Right lobe of liver (tissue), 4 donors: ENCODE data around the gene LIN7C.

ENCODE experiments used
- POLR2A ChIP-seq: fragments of 450-650 bp; IDR thresholded peaks from one replicate; pipeline ENCODE4 v1.6.1; 2017; ENCODE audit warnings: antibody characterized with exemption, mild to moderate bottlenecking
- TF ChIP-seq, protein P1 (sequence below), 4 donors: fragments of 200-600 bp in 3 of 4; fragments of 450-650 bp in 1 of 4; IDR thresholded peaks; one replicate each; pipeline versions ENCODE4 v1.5.1 to v1.8.0; 2016 to 2022; ENCODE audit warnings: antibody characterized with exemption in 4 of 4, mild to moderate bottlenecking in 2 of 4
- donor health status: DM: no; HTN: no; CAD: no.
- donor health status: DM: no; HTN: no; CAD: no.
- donor health status: DM: no; HTN: yes; CAD: no.

- TF ChIP-seq, protein P1, sequence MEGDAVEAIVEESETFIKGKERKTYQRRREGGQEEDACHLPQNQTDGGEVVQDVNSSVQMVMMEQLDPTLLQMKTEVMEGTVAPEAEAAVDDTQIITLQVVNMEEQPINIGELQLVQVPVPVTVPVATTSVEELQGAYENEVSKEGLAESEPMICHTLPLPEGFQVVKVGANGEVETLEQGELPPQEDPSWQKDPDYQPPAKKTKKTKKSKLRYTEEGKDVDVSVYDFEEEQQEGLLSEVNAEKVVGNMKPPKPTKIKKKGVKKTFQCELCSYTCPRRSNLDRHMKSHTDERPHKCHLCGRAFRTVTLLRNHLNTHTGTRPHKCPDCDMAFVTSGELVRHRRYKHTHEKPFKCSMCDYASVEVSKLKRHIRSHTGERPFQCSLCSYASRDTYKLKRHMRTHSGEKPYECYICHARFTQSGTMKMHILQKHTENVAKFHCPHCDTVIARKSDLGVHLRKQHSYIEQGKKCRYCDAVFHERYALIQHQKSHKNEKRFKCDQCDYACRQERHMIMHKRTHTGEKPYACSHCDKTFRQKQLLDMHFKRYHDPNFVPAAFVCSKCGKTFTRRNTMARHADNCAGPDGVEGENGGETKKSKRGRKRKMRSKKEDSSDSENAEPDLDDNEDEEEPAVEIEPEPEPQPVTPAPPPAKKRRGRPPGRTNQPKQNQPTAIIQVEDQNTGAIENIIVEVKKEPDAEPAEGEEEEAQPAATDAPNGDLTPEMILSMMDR (IDR thresholded peaks at IDR 0.05), result no peak
- TF ChIP-seq POLR2A, result no peak
These were observed 46.6 kb upstream of the LIN7C start for GRCh38 chr11:27553186-27553585.
